ENCODE data around the gene LIME1. TPM values are rescaled to one million over a fixed set of nuclear protein-coding genes. Genes with fewer than 3 reads are reported as not detected.

The LIME1 gene
- total and polyA plus RNA-seq, 2 of the 8 experiments (the other 6 are each of a cell fraction or from before 2014, with no cell fraction given): 4.5 to 5.9 TPM

DNA sequence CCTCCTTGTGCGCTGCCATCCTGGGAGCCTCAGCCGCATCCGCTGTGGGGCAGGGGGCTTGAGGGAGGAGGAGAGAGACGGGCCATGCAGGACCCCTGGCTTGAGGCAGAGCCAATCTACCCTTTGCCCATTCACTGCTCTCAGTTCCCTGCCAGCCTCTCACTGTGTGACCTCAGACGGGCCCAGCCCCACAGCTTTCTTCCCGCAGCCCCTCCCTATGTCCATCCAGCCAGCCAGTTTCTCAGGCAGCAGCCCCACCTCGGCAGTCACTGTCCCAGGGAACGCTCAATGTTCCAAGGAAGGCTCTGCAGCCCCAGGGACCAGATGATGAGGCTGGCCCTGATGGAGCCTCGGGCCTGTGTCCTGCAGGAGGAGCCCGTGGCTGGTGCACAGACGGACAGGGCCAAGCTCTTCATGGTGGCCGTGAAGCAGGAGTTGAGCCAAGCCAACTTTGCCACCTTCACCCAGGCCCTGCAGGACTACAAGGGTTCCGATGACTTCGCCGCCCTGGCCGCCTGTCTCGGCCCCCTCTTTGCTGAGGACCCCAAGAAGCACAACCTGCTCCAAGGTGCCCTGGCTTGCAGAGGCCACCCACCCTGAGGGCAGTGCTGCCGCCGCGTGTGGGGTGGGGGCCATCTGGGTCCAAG, 43.9 kb upstream of the LIME1 start:
- no peak overlapping the region for H4K91ac ChIP-seq (replicated peaks; ENCODE audit: insufficient read length, low read length)
- ChIA-PET POLR2A (ENCODE audit: partially characterized antibody) (interaction anchor here (0.5 to 3.5 kb wide), 7 partner anchors 9 to 279 kb away, joined by 3 to 15 read pairs (median 4); partner anchors contain the start of genes ARFRP1 and ZGPAT), CTCF (ENCODE audit: partially characterized antibody) (interaction anchor here (1.1 kb wide), 1 partner anchor 103 kb away, joined by 4 read pairs; no protein-coding TSS in a partner anchor)
- no peaks in the 10 kb centered on the region for H3K79me2 ChIP-seq (ENCODE audit: control insufficient read depth in 1 of 2, insufficient read depth in 2 of 2, low read length in 2 of 2)
- DNase-seq (ENCODE audit: low read depth in 1 of 2, low spot score in 2 of 2): no peak
- H3K9ac ChIP-seq (replicated peaks in 1 of 4; ENCODE audit: extremely low read depth in 1 of 4, low read depth in 3 of 4, low read length in 3 of 4): no peak overlapping the region
- no peak overlapping the region for H3K56ac ChIP-seq (replicated peaks; ENCODE audit: insufficient read length, low read depth, low read length)
- H3K79me1 ChIP-seq (ENCODE audit: low read depth, low read length): no peaks in the 10 kb centered on the region
- no peak overlapping the region for H3K27ac ChIP-seq (ENCODE audit: low read depth, low read length)
- H2BK20ac ChIP-seq (ENCODE audit: low read length): no peak overlapping the region
- H4K8ac ChIP-seq (ENCODE audit: extremely low read depth, insufficient read depth, low read length): no peak overlapping the region
- WGBS, 2 experiments (ENCODE audit: extremely low coverage in 1 of 2, insufficient coverage in 1 of 2, insufficient read length in 1 of 2, insufficient replicate concordance in 2 of 2, low coverage in 1 of 2, low lambda C conversion rate in 2 of 2, missing lambda C conversion rate in 1 of 2): 97% methylated on average over 18 of the region's 20 CpGs; no CpG with 5 or more reads in 1 of the 2 experiments
- no peak overlapping the region for H2AK5ac ChIP-seq (ENCODE audit: low read depth, low read length)
- no peak overlapping the region for H2BK120ac ChIP-seq (replicated peaks; ENCODE audit: low read depth, low read length)
- no peak overlapping the region for H3K23ac ChIP-seq (ENCODE audit: insufficient read length)
- no peak overlapping the region for H3K4ac ChIP-seq (replicated peaks; ENCODE audit: insufficient read length, low read depth, low read length)
- H3K4me1 ChIP-seq (replicated peaks in 1 of 4; ENCODE audit: control insufficient read depth in 3 of 4, insufficient read depth in 4 of 4, low read length in 3 of 4): peaks cover 0 to 12% (median 4%) of the 10 kb centered on the region in 4 experiments; a peak in 4 of 7 replicates
- H2BK15ac ChIP-seq (ENCODE audit: low read length): no peak overlapping the region
- H3K4me2 ChIP-seq (ENCODE audit: insufficient read depth in 1 of 2, low read depth in 2 of 2, low read length in 2 of 2): no peak overlapping the region
- H3K18ac ChIP-seq (ENCODE audit: extremely low read depth, low read length): no peak overlapping the region
- H2BK12ac ChIP-seq (ENCODE audit: low read depth, low read length): no peak overlapping the region
- FAIRE-seq: no peak
- H3K27me3 ChIP-seq (replicated peaks in 1 of 4; ENCODE audit: control insufficient read depth in 3 of 4, extremely low read depth in 1 of 4, insufficient read depth in 3 of 4, low read length in 3 of 4): no peaks in the 10 kb centered on the region
- no peak overlapping the region for H3K14ac ChIP-seq (ENCODE audit: insufficient read length)
- H3K23me2 ChIP-seq (ENCODE audit: low read depth, low read length): peaks cover 8% of the 10 kb centered on the region; the same call in 1 of the 2 replicates
- peaks cover 0 to 12% of the 10 kb centered on the region in 2 experiments for H4K20me1 ChIP-seq (replicated peaks in 1 of 2; ENCODE audit: control insufficient read depth in 1 of 2, insufficient read depth in 2 of 2, low read length in 2 of 2)
- no peak overlapping the region for H4K5ac ChIP-seq (ENCODE audit: insufficient read length, low read depth, low read length)
- H3K9me3 ChIP-seq (ENCODE audit: insufficient read depth in 2 of 2, low read depth in 1 of 2, low read length in 1 of 2): no peaks in the 10 kb centered on the region; a peak in 1 of 4 replicates
- H2BK5ac ChIP-seq (ENCODE audit: low read depth, low read length): no peak overlapping the region
- H2AFZ ChIP-seq (ENCODE audit: low read length): no peak overlapping the region
- H3K36me3 ChIP-seq (ENCODE audit: control insufficient read depth in 2 of 4, insufficient read depth in 4 of 4, low read length in 3 of 4): peaks cover 0 to 3% (median 0%) of the 10 kb centered on the region in 4 experiments; a peak in 1 of 8 replicates
- H3K4me3 ChIP-seq (ENCODE audit: extremely low read depth in 1 of 4, insufficient read depth in 2 of 4, low read depth in 3 of 4, low read length in 4 of 4): no peak overlapping the region
- TF ChIP-seq EZH2 (IDR thresholded peaks at IDR 0.05; ENCODE audit: low read depth, low read length, severe bottlenecking): no peak
- no peak for TF ChIP-seq KDM4A (IDR thresholded peaks at IDR 0.05; ENCODE audit: low read depth, low read length, severe bottlenecking)
- no peak for TF ChIP-seq SIN3A (conservative IDR thresholded peaks at IDR 0.05 in 1 of 2, IDR thresholded peaks at IDR 0.05 in 1 of 2; ENCODE audit: low read depth in 1 of 2, low read length in 2 of 2)
- no peak for TF ChIP-seq CREB1 (IDR thresholded peaks at IDR 0.05)
- no peak for TF ChIP-seq BACH1 (IDR thresholded peaks at IDR 0.05; ENCODE audit: low read length)
- TF ChIP-seq HDAC2 (IDR thresholded peaks at IDR 0.05; ENCODE audit: borderline replicate concordance in 1 of 2, low read depth in 2 of 2, low read length in 2 of 2): no peak
- TF ChIP-seq, protein P1, sequence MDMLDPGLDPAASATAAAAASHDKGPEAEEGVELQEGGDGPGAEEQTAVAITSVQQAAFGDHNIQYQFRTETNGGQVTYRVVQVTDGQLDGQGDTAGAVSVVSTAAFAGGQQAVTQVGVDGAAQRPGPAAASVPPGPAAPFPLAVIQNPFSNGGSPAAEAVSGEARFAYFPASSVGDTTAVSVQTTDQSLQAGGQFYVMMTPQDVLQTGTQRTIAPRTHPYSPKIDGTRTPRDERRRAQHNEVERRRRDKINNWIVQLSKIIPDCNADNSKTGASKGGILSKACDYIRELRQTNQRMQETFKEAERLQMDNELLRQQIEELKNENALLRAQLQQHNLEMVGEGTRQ (IDR thresholded peaks at IDR 0.05; ENCODE audit: low read length): no peak
- TF ChIP-seq BCL11A (IDR thresholded peaks at IDR 0.05; ENCODE audit: low read depth in 2 of 2, low read length in 2 of 2): no peak
